ENCODE measurements around the gene TIGD6. TPM values are rescaled to one million over a fixed set of nuclear protein-coding genes. Genes with fewer than 3 reads are reported as not detected.

Gene TIGD6
- total and polyA plus RNA-seq, 2 of the 4 experiments (the other 2 are of a cell fraction) = 5.8 to 6.6 TPM

DNA sequence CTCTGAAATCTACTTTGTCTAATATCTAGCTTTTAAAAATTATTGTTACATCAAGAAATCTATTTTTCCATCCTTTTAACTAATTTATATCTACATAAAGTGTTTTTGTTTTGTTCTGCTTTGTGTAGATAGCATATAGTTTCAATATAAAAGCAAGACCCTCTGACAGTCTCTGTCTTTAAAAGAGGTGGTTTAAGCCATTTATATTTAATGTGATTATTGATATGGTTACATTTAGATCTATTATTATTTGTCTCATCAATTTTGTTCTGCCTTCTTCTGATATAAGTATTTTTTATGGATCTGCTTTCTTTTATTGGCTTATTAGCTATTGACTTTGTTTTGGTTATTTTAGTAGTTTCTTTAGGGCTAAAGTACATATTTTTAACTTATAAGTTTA, 16.1 kb upstream of the TIGD6 start:
- in situ Hi-C loops (cut with MboI; ENCODE audit: low sequenced_read_pairs) = no loop called here

More for the DNA sequence above, 16.1 kb upstream of the TIGD6 start:
- BruUV-seq (replicated peaks) = no TSS peak
- CTCF ChIA-PET = interaction anchor here (1.0 kb wide), 1 partner anchor 183 kb away, joined by 3 read pairs; no protein-coding TSS in a partner anchor
- no peak overlapping the region for H3K4ac ChIP-seq (ENCODE audit: low read depth, low read length)
- H3K14ac ChIP-seq (replicated peaks; ENCODE audit: low read depth, low read length) = no peak overlapping the region
- H2BK20ac ChIP-seq (ENCODE audit: low read depth, low read length) = no peak overlapping the region
- H3K9me1 ChIP-seq (ENCODE audit: insufficient read depth, low read length) = peaks cover 5% of the 10 kb centered on the region
- H2BK5ac ChIP-seq (ENCODE audit: low read depth, low read length, poor library complexity, severe bottlenecking) = no peak overlapping the region
- H3K23ac ChIP-seq (ENCODE audit: low read depth, low read length) = no peak overlapping the region
- no peak overlapping the region for H2AK5ac ChIP-seq (ENCODE audit: low read depth, low read length)
- H3K4me2 ChIP-seq (ENCODE audit: low read depth, low read length) = no peak overlapping the region
- POLR2A ChIA-PET (ENCODE audit: unreplicated experiment) = no interaction called here
- H4K8ac ChIP-seq (ENCODE audit: low read depth in 2 of 2, low read length in 2 of 2) = no peak overlapping the region
- no peak for ATAC-seq (ENCODE audit: low read depth)
- H3K18ac ChIP-seq (ENCODE audit: low read depth, low read length) = no peak overlapping the region
- no peak overlapping the region for H2BK15ac ChIP-seq (ENCODE audit: low read depth, low read length)
- H3K9ac ChIP-seq (ENCODE audit: low read depth, low read length) = no peak overlapping the region
- H3K56ac ChIP-seq (ENCODE audit: extremely low read depth, insufficient read depth, low read length) = no peak overlapping the region
- TF ChIP-seq MAFK (IDR thresholded peaks at IDR 0.05; ENCODE audit: low read depth, low read length) = no peak
- TF ChIP-seq, protein P1, sequence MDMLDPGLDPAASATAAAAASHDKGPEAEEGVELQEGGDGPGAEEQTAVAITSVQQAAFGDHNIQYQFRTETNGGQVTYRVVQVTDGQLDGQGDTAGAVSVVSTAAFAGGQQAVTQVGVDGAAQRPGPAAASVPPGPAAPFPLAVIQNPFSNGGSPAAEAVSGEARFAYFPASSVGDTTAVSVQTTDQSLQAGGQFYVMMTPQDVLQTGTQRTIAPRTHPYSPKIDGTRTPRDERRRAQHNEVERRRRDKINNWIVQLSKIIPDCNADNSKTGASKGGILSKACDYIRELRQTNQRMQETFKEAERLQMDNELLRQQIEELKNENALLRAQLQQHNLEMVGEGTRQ (IDR thresholded peaks at IDR 0.05; ENCODE audit: low read depth, low read length) = no peak
- no peak for TF ChIP-seq CEBPB (IDR thresholded peaks at IDR 0.05; ENCODE audit: low read depth, low read length)
- H4K20me1 ChIP-seq (ENCODE audit: insufficient read depth, low read length) = peaks cover 3% of the 10 kb centered on the region; the same call in 1 of the 2 replicates
- H4K91ac ChIP-seq (ENCODE audit: insufficient read depth, low read depth, low read length) = no peak overlapping the region
- no peaks in the 10 kb centered on the region for H3K27me3 ChIP-seq (ENCODE audit: control insufficient read depth, insufficient read depth, low read length)
- DNase-seq = no peak
- H2BK120ac ChIP-seq (ENCODE audit: low read depth, low read length) = no peak overlapping the region
- H3K4me3 ChIP-seq (ENCODE audit: insufficient read depth, low read depth, low read length) = no peak overlapping the region
- peaks cover 13% of the 10 kb centered on the region for H3K9me3 ChIP-seq (ENCODE audit: control insufficient read depth, insufficient read depth, low read length)
- peaks cover 3% of the 10 kb centered on the region; the same call in 1 of the 2 replicates for H3K4me1 ChIP-seq (ENCODE audit: control insufficient read depth, insufficient read depth, low read length)
- intact Hi-C loops (cut with micrococcal nuclease) = no loop called here
- dilution Hi-C loops (cut with HindIII; ENCODE audit: low sequenced_read_pairs, unreplicated experiment) = no loop called here
- H3K27ac ChIP-seq (ENCODE audit: insufficient read depth, low read length) = no peak overlapping the region
- H2AK9ac ChIP-seq (replicated peaks; ENCODE audit: low read depth, low read length, poor library complexity) = no peak overlapping the region
- H3K36me3 ChIP-seq (ENCODE audit: control insufficient read depth, insufficient read depth, low read length) = peaks cover 37% of the 10 kb centered on the region
- H2AFZ ChIP-seq (replicated peaks; ENCODE audit: low read length, poor library complexity) = no peak overlapping the region
- H3K79me1 ChIP-seq (ENCODE audit: low read depth in 1 of 2, low read length in 2 of 2) = peaks cover 33 to 43% of the 10 kb centered on the region in 2 experiments
- H4K5ac ChIP-seq (ENCODE audit: low read depth, low read length) = no peak overlapping the region
